Measurements from ENCODE around the gene ELAVL2. TPM values are rescaled to one million over a fixed set of nuclear protein-coding genes. Genes with fewer than 3 reads are reported as not detected.
"Not testable (repeated sequence)": the region's sequence is repeated elsewhere in the genome, so short reads cannot be mapped to it uniquely, and the experiment has no call there.

ELAVL2 gene
- polyA plus RNA-seq, 3 donors: 3.2 to 5.1 (median 3.7) TPM

DNA sequence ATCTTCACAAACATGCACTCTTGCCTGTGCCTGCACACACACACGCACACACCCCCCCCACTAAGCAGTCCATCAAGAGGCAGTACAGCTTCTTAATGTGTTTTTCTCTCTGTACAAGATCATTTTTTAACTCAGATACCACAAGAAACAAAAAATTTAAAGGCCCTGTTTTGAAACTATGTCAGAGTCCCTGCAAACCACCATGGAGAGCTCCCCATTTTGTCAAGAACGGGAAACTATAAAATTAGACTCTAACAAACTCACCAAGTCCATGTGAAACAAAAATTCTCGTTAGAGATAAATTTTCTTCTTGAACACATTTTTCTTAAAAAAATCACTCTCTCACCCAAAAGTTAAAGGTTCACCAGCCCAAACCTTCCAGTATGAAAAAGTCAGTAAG is 86.3 kb downstream of the ELAVL2 start:
- no peak for DNase-seq (ENCODE audit: extremely low read depth in 1 of 11, low read depth in 9 of 11, low spot score in 4 of 11)

DNA sequence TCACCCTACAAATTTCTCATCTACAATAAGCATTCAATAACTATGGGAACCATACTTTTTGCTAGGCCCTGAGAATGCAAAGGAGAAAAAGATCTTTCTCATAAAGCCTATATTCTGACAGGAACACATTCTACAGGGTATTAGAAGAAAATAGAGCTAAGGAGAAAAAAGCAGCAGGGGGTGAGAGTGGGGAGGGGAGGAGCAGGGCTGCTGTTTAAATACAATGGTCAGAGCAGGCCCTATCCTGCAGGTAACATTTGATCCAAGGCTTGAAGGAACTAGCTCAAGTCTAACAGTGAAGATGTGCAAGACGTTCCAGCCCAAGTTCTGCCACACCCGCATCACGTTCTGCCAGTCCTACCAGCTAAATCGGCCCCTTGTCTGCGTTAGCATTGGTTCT is 89.7 kb downstream of the ELAVL2 start:
- no peak for DNase-seq (ENCODE audit: extremely low read depth in 1 of 11, low read depth in 9 of 11, low spot score in 4 of 11)

DNA sequence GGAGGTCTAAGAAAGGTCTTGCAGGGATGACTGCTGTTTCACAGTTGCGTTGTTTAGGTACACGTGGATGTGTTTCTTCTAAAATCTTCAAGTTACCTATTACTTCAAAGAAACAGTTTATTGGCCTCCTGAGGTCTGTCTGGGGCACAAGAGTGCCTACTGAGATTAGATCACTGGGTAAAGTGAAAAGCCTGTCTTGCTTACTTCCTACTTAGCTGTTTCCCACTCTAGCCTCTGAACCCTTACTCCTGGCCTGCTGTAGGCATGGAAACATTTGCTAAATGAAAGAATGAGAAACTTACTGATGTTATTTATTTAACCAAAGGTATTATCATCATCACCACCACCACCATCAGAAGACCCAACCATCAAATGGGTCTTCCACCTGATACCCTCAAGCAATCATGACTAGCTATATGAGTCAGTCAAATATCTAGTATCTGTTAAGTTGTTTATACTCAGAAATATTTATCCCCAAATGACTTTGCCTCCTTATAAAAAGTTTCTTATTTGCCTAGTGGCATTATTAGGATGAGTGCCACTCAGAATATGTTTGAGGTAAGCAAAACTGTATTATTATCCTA is 92.5 kb downstream of the ELAVL2 start:
- no peak for DNase-seq (ENCODE audit: extremely low read depth in 1 of 11, low read depth in 9 of 11, low spot score in 4 of 11)

DNA sequence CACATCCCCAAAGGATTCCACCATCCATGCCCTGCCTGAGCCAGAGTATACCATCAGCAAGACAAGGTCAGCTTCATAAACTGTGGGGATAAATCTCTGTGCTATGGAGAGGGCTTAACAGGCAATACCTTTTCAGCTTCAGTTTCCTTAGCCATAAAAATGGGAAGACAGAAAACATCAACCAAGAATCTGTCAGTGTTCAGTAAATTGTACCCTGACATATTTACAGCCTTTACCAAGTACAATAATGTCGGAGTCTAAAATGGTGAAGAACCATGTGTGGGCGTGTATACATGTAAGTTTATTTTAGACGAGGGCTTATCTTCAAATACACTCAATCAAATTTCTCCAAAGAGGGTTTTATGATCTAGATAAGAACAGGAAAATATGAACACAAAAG is 94.7 kb downstream of the ELAVL2 start:
- peak in 10 of 11 donors; percentile 5 to 67 (median 22) for DNase-seq (ENCODE audit: extremely low read depth in 1 of 11, low read depth in 9 of 11, low spot score in 4 of 11)

DNA sequence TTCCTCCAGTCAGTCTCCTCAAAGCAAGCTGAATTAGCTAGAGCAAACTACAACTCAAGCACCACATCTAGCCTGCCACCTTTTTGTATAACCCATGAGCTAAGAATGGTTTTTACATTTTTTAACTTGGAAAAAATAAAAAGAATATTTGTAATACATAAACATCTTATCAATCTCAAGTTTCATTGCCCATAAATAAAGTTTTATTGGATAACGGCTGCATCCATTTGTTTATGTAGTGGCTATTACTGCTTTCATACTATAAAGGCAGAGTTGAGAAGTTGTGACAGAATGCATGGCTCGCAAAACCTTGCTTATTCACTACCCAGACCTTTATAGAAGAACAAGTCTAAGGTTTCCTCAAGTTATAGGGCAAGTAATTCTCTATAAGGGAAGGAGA is 95.7 kb downstream of the ELAVL2 start:
- DNase-seq (ENCODE audit: extremely low read depth in 1 of 11, low read depth in 9 of 11, low spot score in 4 of 11): no peak

DNA sequence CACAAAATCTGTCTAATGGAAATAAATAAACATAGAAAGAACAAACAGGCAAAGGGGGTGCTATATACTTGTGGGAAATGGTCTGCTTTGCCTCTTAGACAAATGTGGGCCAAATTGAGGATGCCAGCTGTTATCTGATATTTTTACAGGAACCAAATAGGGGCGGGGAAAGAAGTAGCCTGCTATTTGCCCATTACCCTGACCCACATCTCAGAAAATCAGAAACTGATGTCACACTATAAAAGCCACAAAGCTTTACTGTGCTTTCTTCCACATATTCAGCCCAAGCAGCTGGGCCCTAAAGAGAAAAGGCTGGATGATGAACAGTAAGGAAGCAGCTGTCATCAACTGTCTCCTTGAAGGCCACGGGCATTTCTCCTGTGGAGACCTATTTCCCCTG is 97.3 kb downstream of the ELAVL2 start:
- DNase-seq (ENCODE audit: extremely low read depth in 1 of 11, low read depth in 9 of 11, low spot score in 4 of 11): no peak

DNA sequence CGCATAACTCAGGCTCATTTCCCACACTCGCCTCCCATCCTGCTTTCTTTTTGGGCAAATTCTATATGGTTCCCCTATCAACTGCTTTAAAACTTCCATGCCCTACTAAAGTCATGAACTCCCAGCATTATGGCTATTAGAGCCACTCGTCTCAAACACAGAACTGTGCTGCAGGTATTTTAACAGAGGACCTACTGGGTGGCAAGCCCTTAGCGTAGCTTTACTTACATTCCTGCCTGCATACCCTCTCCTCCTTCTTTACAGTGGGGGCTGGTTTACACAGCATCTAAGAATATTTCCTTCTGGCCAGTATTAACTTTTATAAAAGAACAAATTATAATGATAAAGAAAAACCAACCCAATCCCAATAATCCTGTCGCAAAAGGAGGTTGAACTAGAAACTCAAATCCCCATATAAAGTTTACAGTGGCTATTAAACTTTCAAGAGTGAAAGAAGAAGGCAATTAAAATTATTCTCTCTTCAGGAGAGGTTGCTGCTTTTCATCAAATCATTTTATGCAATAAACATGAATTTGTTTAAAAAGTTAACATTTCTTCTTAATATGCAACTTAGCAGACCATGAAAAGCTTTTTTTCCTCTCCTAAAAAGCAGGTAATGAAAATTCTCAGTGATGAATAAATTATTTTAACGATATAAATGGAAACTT is 100.6 kb downstream of the ELAVL2 start:
- no peak for DNase-seq (ENCODE audit: extremely low read depth in 1 of 11, low read depth in 9 of 11, low spot score in 4 of 11)

DNA sequence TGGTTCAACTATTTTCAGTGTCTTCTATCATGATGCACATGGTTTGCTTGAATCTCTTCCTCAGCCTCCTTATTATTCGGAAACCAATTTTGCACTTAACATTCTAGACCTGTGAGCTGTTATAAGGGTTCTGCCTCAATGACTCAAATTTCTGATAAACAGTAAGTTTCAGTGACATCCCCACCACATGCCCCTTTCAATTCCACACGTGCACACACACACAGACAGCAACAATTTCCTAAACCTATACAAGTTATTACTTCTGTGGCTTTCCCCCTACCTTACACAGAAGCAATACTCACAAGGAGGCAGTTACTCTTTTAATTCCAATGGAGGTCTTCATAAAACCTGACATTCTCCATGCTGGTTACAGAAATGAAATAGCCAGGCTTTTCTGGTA is 102.4 kb downstream of the ELAVL2 start:
- no peak for DNase-seq (ENCODE audit: extremely low read depth in 1 of 11, low read depth in 9 of 11, low spot score in 4 of 11)

DNA sequence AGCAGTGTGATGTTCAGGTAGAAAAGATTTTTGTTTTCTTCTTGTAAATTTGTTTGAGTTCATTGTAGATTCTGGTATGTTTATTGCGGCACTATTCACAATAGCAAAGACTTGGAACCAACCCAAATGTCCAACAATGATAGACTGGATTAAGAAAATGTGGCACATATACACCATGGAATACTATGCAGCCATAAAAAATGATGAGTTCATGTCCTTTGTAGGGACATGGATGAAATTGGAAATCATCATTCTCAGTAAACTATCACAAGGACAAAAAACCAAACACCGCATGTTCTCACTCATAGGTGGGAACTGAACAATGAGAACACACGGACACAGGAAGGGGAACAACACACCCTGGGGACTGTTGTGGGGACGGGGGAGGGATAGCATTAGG is 103.0 kb downstream of the ELAVL2 start:
- DNase-seq (ENCODE audit: extremely low read depth in 1 of 11, low read depth in 9 of 11, low spot score in 4 of 11): not testable (repeated sequence)

DNA sequence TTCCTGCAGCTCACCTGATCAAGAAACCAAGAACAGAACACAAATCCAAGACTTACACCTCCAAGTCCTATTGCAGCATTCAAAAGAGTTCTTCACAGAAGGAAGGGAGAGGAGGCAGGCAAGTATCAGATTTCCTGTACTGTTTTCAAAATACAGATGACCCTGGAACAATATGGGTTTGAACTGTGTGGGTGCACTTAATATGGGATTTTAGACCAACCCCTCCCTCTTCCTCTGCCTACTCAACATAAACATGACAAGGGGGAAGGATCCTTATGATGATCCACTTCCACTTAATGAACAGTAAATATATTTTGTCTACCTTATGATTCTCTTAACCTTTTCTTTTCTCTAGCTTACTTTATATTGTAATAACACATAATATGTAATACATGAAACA is 104.6 kb downstream of the ELAVL2 start:
- no peak for DNase-seq (ENCODE audit: extremely low read depth in 1 of 11, low read depth in 9 of 11, low spot score in 4 of 11)

DNA sequence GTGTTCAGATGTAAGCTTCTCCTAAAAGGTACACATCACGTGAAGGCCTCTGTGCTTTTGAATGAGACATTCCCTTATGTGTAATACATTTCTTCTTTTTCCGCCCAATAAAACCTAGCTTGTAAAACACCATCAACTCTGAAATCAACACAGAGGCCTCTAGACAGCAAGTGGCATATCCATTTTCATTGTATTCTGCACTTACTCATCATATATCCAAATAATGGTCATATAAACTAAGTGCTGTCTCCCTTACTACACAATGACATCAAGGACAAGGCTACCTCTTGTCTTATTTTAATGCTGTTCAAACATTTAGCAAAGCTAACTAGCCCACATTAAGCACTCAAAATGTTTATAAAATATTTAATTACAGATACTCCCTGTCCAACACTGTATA is 108.5 kb downstream of the ELAVL2 start:
- no peak for DNase-seq (ENCODE audit: extremely low read depth in 1 of 11, low read depth in 9 of 11, low spot score in 4 of 11)

DNA sequence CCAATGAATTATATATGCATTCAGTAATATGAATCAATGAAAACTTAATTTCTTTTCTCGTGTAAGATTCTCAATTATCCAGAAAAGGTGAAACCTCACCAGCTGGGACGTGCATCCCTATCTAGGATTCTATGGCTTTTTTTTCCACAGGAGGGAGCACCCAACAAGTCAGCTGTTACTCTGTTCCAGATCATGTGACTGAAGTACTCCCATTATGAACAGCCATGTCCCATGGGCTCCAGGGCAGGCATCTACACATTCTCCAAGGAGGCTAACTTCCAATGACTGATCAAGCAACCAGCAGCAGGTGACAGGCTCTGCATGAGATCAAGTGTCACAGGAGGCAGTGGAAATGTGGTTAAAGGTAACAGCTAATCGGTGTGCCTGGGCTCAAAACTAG is 118.8 kb downstream of the ELAVL2 start:
- DNase-seq (ENCODE audit: extremely low read depth in 1 of 11, low read depth in 9 of 11, low spot score in 4 of 11): no peak

DNA sequence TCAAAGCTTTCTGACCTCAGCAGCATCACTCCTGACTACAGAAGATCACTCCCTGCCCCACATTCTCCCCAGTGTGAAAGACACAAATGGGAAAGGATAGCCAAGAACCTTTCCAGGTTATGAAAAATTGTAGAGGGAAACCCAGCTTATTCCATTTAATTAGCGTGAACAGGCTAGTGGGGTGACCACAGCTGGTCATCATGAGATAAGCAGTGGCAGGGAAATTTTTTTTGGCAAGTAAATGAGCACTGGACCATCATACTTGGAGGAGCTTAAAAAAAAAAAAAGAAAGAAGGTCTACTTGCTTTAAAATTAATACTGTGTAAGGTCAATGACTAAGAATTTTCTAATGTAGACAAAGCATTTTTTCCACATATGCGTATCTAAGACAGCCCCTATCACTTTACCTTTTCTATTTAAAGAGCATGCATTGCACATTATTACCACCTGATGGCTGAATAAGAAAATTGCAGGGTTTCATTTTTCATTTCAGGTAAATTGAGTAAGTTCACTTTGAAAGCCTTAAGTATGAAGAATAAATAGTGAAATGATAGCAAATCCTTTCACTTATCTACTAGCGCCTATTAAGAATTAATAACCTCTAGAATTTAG is 123.6 kb downstream of the ELAVL2 start:
- DNase-seq (ENCODE audit: extremely low read depth in 1 of 11, low read depth in 9 of 11, low spot score in 4 of 11): no peak

DNA sequence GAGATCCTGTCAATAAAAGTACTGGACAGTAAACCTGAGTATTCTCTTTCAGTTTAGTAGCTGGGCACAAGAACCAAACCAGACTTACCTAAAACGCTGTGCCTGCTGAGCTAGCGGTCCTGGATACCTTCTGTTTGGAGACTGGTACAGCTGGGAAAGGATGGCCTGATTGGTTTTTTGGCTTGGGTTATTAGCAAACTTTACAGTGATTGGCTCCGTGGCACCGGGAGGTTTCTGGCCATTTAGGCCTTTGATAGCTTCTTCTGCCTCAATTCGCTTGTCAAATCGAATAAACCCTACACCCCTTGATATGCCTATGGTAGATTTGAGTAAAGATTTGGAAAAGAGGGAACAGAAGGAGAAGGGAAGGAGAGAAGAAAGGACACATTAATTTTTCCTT is 124.7 kb downstream of the ELAVL2 start:
- DNase-seq (ENCODE audit: extremely low read depth in 1 of 11, low read depth in 9 of 11, low spot score in 4 of 11): no peak

DNA sequence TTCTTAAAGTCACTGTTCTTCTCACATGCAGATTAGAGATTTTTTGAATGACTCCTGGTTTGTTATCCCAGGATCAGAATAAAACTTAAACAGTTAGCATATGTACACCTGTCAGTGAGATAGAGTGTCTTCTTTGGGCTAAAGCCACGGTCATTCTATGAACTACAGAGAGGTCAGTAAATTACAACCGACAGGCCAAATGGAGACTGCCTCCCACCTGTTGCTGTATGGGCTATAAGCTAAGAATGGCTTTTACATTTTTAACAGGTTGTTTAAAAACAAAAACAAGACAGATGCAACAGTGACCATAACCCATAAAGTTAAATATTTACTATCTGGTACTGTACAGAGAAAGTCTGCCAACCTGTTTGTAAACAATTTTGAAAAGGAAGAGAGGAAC is 125.7 kb downstream of the ELAVL2 start:
- no peak for DNase-seq (ENCODE audit: extremely low read depth in 1 of 11, low read depth in 9 of 11, low spot score in 4 of 11)

DNA sequence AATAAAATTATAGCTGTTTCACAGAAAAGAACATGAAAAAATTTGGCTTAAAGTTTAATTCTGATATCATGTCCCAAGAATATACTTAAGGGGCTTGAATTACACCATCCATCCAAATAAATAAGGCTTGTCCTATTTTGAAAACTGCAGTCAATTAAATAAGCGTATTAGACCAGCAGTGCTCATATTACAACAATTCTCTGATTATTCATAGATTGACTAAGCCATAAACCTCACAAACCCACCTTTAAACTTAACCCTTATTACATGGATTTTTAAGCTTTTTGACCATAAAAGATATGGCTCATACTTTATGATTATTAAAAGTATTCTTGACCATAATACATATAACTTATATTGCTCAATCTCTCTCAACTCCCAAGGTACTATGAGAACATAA is 127.9 kb downstream of the ELAVL2 start:
- DNase-seq (ENCODE audit: extremely low read depth in 1 of 11, low read depth in 9 of 11, low spot score in 4 of 11): no peak

DNA sequence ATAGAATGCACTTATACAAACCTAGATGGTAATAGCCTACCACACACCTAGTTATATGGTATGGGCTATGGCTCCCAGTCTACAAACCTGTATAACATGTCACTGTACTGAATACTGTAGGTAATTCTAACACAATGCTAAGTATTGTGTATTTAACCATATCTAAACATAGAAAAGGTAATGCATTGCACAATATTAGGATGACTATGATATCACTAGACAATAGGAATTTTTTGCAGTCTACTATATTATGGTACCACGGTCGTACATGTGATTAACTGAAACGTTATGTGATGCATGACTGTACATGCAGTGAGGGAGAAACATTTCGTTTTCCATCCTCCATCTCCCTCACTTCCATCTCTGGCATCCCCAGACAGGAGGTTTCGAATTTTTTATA is 130.5 kb downstream of the ELAVL2 start:
- DNase-seq (ENCODE audit: extremely low read depth in 1 of 11, low read depth in 9 of 11, low spot score in 4 of 11): no peak

DNA sequence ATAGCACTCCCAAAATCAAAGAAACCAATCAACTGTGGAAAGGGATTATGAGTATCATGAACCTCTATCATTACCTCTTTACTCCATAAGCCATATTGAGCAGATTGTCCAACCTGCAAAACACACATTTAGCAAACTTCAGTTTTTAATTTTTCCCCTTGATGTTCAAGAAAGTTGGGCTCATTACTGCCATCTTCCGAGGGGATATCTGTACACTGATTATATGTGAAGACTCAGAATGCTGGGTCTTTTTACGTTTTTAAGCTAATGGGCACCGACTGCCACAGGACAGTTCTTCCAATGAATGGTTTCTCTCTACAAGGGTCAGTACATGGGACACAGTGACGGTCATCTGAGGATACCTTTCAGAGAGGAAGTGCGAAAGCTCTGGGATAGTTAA is 132.7 kb downstream of the ELAVL2 start:
- no peak for DNase-seq (ENCODE audit: extremely low read depth in 1 of 11, low read depth in 9 of 11, low spot score in 4 of 11)

DNA sequence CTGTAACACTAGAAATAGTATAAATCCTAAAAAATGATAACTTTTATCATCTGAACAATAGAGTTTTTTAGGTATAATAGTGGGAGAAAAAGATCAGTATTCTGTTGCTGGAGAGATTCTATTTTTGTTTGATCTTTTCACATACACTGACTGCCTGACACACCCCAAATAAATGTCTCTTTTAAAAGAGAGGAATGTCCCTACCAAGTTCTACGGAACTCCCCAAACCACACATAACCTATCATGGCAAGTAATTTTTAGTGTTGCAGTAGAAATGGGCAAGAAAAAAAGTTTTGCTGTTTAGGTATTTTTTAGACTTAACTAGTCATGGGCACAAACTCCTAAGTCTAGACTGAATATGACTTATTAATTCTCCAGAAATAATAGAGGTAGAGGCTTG is 139.1 kb downstream of the ELAVL2 start:
- DNase-seq (ENCODE audit: extremely low read depth in 1 of 11, low read depth in 9 of 11, low spot score in 4 of 11): no peak

DNA sequence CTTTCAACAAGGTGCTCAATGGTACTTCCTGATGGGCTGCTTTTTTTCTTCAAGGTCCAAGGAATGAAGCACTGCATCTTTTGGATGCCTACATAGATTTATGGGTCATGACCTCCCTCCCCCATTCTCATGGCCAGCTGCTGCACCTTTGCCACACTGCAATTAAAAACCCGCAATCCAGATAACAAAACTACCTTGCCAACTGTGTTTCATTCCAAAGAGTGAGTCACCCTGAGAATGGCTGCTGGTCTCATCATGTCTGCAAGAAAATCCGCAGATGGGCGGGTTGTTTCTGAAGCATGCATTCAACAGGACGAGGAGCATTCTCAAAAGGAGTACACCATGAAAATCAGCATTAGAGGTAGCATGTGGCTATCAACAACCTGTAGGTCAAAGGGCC is 139.8 kb downstream of the ELAVL2 start:
- DNase-seq (ENCODE audit: extremely low read depth in 1 of 11, low read depth in 9 of 11, low spot score in 4 of 11): no peak

DNA sequence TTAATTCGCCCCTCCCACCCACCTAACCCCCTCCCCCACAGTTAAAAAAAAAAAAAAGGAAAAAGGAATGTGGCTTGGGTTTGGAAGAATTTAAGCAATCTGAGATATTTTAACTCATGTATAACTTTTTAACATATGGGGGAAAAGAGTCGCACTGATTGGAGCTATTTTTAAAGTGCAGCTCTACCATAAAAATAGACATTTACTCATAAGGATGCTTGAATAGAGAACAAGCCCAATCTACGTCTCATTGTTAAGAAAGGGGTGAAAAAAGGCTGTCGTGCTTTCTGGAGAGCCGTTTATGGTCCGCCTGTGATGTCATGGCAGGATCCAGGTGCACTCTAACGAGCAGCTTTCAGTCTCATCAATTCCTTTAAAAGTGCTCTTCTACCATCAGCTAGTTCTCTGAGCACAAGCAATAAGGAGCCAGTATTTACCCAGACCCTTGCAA is 142.4 kb downstream of the ELAVL2 start:
- no peak for DNase-seq (ENCODE audit: extremely low read depth in 1 of 11, low read depth in 9 of 11, low spot score in 4 of 11)
